Midbrain (tissue), 1 donor: ENCODE data around the gene SLC16A9.
"Not testable (repeated sequence)": the region's sequence is repeated elsewhere in the genome, so short reads cannot be mapped to it uniquely, and the experiment has no call there.

Experiments
- DNase-seq: peaks from one replicate; lab custom pipeline; 2025; lab: John Stamatoyannopoulos, UW

SLC16A9 gene

GRCh38 chr10:59674215-59674836 is 35.3 kb downstream of the SLC16A9 start:
- no peak for DNase-seq

GRCh38 chr10:59672150-59672875 is 37.3 kb downstream of the SLC16A9 start:
- no peak for DNase-seq

- no peak for DNase-seq
These were observed 39.4 kb downstream of the SLC16A9 start for GRCh38 chr10:59670269-59670668.

- no peak for DNase-seq
These were observed 41.6 kb downstream of the SLC16A9 start for GRCh38 chr10:59668096-59668495.

DNA sequence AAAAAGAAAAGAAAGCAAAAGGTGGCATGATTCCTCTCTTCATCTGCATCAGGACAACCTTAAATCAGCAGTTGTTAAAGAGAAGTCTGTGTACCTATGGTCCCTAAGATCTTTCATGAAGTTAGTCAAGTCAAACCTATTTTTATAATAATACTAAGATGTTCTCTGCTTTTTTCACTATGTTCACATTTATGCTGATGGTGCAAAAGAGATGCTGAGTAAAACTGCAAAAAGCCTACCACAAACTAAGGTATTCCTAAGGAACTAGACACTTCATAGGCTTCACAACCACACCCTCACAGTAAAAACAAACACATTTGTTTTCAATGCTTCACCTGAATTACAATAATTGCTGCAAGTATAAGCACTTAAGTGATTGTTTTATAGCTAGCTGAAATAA is 43.3 kb downstream of the SLC16A9 start:
- no peak for DNase-seq

DNA sequence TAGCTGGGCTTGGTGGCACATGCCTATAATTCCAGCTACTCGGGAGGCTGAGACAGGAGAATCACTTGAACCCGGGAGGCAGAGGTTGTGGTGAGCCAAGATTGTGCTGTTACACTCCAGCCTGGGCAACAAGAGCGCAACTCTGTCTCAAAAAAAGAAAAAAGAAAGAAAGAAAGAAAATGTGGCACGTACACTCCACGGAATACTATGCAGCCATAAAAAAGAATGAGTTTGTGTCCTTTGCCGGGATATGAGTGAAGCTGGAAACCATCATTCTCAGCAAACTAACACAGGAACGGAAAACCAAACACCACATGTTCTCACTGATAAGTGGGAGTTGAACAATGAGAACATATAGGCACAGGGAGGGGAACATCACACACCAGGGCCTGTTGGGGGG is 46.4 kb downstream of the SLC16A9 start:
- not testable (repeated sequence) for DNase-seq

- DNase-seq, result no peak
These were observed 51.9 kb downstream of the SLC16A9 start for GRCh38 chr10:59657724-59658123.

GRCh38 chr10:59655309-59655708 is 54.3 kb downstream of the SLC16A9 start:
- no peak for DNase-seq

DNA sequence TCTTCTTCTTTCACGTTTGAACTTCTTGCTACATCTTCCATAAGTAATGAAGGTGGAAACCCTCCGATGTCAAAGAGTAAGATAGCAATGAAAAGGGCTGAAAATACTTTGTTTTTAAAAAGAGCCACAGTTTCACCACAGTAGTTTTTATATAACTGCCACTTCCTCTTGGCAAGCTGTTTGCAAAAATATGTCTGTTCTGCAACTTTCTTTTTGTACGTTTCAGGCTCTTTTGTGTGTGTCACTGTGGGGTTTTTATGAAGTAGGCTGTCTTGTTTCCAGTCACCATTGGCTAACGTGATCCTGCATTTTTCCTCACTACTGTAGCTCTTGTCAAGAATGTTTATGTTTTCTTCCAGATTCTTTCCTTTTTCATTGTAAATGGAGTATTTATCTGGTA is 55.6 kb downstream of the SLC16A9 start:
- no peak for DNase-seq

DNA sequence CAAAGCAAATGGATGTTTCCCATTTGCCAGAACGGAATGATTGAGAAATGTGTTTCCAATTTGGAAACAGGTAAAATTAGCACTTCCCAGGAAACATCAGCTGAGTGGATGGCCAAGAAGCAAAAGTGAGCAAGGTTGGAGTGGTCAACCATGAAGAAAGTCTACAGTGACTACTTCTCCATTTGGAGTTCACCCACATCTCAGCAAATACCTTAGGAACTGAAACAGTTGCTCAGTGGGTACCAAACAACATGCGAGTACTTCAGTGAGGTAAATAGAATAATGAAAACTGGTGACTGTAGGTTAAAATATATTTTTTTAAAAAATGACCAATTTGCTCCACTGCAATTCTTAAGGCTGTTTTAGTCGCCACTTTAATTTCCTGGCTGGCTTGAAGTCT is 57.7 kb downstream of the SLC16A9 start:
- no peak for DNase-seq

DNA sequence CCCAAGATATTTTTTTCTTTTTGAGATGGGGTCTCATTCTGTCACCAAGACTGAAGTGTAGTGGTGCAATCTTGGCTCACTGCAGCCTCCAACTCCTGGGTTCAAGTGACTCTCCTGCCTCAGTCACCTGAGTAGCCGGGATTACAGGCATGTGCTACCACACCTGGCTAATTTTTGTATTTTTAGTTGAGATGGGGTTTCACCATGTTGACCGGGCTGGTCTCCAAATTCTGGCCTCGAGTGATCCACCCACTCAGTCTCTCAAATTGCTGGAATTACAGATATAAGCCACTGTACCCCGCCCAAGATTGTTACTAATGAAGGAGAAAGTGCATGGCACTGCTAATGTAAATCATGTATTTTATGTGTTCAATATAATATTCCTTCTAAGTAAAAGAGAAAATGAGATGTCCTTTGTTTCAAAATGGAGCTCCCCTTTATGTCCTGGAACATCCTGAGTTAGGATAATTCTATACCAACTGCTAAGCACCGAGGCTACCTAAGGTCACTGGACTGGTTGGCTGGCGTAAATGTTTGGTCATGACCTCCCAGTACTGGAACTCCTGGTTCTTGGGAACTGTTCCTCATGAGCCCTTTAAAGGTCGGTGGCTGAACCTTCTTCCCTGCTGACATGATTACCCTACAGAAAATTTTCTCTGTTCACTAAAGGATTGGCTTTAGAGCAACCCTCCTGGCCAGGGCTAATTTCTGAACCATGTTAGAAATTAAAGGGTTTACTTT is 59.9 kb downstream of the SLC16A9 start:
- no peak for DNase-seq

GRCh38 chr10:59648711-59649201 is 60.9 kb downstream of the SLC16A9 start:
- DNase-seq, result peak; percentile 47

DNA sequence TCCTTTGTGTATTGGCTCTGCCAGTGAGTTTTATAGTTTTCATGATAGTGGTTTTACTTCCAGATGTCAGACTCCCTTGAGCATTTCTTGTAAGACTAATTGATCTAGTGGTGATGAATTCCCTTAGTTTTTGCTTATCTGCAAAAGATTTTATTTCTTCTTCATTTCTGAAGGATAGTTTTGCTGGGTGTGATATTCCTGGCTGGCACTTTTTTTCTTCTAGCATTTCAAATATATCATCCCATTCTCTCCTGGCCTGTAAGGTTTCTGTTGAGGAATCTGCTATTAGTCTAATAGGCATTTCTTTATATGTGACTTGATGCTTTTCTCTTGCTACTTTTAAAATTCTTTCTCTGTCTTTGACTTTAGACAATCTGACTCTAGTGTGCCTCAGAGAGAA is 64.8 kb downstream of the SLC16A9 start:
- no peak for DNase-seq

GRCh38 chr10:59641688-59642087 is 68.0 kb downstream of the SLC16A9 start:
- DNase-seq, result not testable (repeated sequence)

GRCh38 chr10:59635502-59636290 is 74.0 kb downstream of the SLC16A9 start:
- no peak for DNase-seq

- no peak for DNase-seq
These were observed 75.5 kb downstream of the SLC16A9 start for GRCh38 chr10:59634102-59634501.

- no peak for DNase-seq
These were observed 76.6 kb downstream of the SLC16A9 start for GRCh38 chr10:59633063-59633462.

- DNase-seq, result no peak
These were observed 77.5 kb downstream of the SLC16A9 start for GRCh38 chr10:59631882-59632807.

DNA sequence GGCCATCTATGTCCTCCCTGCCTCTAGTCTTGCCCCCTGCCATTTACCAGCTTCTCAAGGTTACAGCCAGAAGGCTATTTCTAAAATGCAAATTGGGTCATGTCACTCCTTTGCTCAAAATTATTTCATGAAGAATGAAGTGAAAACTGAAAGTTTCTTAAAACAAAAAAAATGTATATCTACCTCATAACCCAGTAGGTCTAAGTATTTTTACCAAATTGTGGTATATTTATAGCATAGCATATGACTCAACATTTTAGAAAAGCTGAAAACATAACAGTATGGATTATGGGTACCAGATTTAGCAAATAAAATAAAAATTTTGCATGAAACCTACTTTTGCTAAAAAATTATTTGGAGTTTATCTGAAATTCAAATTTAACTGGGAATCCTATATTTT is 78.4 kb downstream of the SLC16A9 start:
- DNase-seq, result no peak

DNA sequence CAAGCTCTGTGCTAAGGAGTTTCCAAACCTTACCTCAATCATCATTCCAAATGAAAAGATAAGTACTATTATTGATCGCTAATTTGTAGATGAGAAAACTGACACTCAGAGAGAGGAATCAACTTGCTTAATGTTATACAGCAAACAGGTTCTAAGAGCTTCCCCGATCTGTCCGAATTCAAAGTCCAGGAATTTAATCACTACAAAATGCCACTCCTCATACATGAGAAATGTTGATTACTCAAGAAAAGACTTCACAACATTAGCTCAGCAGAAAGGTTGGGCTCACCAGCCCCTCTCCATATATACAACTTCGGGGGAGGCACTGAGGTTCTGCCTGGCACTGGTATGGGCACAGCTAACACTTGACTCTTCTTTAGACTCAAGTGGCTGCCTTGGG is 80.7 kb downstream of the SLC16A9 start:
- DNase-seq, result no peak

DNA sequence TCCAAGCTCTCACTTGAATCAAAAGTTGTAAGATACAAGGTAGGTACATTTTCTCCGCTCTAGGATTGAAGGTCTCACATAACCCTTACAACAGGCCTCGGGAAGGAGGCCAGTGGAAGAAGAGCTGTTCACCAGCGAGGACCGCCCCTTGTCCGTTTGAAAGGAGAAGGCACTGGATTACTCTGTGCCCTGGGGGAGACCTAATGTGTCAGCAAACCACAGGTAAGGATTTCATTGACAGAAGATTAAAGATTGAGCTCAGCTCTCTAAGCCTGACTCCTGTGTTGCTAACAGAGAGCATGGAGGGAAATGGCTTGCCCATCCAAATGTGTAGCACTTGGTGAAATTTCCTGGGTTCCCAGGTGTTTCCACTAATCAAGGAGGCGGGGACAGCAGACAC is 81.2 kb downstream of the SLC16A9 start:
- no peak for DNase-seq
